Transverse colon (tissue), 4 donors: Measurements from ENCODE around the gene TPM1. TPM values are rescaled to one million over a fixed set of nuclear protein-coding genes. Genes with fewer than 3 reads are reported as not detected.

Source experiments
- DNase-seq: peaks from one replicate; pipeline ENCODE4 v3.0.0-alpha.2; 2019
- H3K27ac ChIP-seq, 4 donors: fragments of 200-600 bp; sonication (generic); 2 replicates each; pipeline ENCODE4 v1.5.1; 2016 to 2018; ENCODE audit warnings: inconsistent platforms in 4 of 4
- H3K27me3 ChIP-seq: fragments of 200-600 bp; sonication (generic); 2 replicates; pipeline ENCODE4 v1.5.1; 2017; ENCODE audit warnings: inconsistent platforms
- H3K36me3 ChIP-seq, 4 donors: fragments of 200-600 bp; sonication (generic); 2 replicates each; pipeline ENCODE4 v1.5.1; 2017 to 2019; ENCODE audit warnings: inconsistent platforms in 4 of 4
- H3K4me1 ChIP-seq, 4 donors: fragments of 200-600 bp; sonication (generic); 2 replicates each; pipeline ENCODE4 v1.5.1; 2017 to 2020; ENCODE audit warnings: inconsistent platforms in 4 of 4
- H3K4me3 ChIP-seq, 4 donors: fragments of 200-600 bp; sonication (generic); 1 replicate in 1 of 4; 2 replicates in 3 of 4; pipeline versions ENCODE4 v1.5.1 to v1.6.1; 2017 to 2019; ENCODE audit warnings: inconsistent platforms in 4 of 4
- H3K9me3 ChIP-seq, 2 donors: fragments of 200-600 bp; sonication (generic); 2 replicates each; pipeline ENCODE4 v1.5.1; 2017 to 2019; ENCODE audit warnings: inconsistent platforms in 2 of 2
- EP300 ChIP-seq: sonication (generic); formaldehyde crosslinking; IDR thresholded peaks from one replicate; pipeline ENCODE4 v1.6.1; 2017; ENCODE audit warnings: antibody characterized with exemption, low read depth
- POLR2A ChIP-seq: fragments of 450-650 bp; IDR thresholded peaks from one replicate; pipeline ENCODE4 v1.6.1; 2016; ENCODE audit warnings: antibody characterized with exemption, mild to moderate bottlenecking, moderate library complexity
- POLR2AphosphoS5 ChIP-seq, 3 donors: sonication (generic); formaldehyde crosslinking; IDR thresholded peaks; one replicate each; pipeline ENCODE4 v1.6.1; 2016; ENCODE audit warnings: antibody characterized with exemption in 3 of 3
- WGBS, 2 donors: methylation state at CpG; one replicate each; pipeline ENCODE4 v1.1.5; 2018; ENCODE audit warnings: low coverage in 1 of 2; 5-methylcytosine and 5-hydroxymethylcytosine counted together
- in situ Hi-C, 4 donors: fragments of 200-750 bp; cut with MboI; loops; one replicate each; pipeline versions ENCODE4 v1.15.0 to v1.15.1; 2017; ENCODE audit warnings: low sequenced_read_pairs in 3 of 4, low pct_ligation_motif_present in 1 of 4, low pct_unique_long_range_greater_than_20kb in 1 of 4
- intact Hi-C: fragments of 100-400 bp; cut with DNase I; formaldehyde crosslinking; loops from one replicate; pipeline ENCODE4 v1.15.1; 2023; ENCODE audit warnings: low total_unique reads
- total RNA-seq, 4 donors: library from RNA; depleted of rRNA; stranded (reverse); fragments of >200 nt; gene quantifications; one replicate each; pipeline ENCODE4 v1.1.0, GENCODE V29; 2016
- TF ChIP-seq, protein P1 (sequence below), 5 experiments: fragments of 200-600 bp in 3 of 5; fragments of 450-650 bp in 2 of 5; sonication (generic) in 3 of 5; IDR thresholded peaks; 1 replicate in 2 of 5; 2 replicates in 3 of 5; pipeline ENCODE4 v1.5.1; 2016 to 2017; ENCODE audit warnings: antibody characterized with exemption in 5 of 5, inconsistent platforms in 3 of 5, mild to moderate bottlenecking in 2 of 5, moderate library complexity in 1 of 5

The TPM1 gene
- total RNA-seq, 4 donors from 2014 or later = 775 to 2,480 (median 1,140) TPM

DNA sequence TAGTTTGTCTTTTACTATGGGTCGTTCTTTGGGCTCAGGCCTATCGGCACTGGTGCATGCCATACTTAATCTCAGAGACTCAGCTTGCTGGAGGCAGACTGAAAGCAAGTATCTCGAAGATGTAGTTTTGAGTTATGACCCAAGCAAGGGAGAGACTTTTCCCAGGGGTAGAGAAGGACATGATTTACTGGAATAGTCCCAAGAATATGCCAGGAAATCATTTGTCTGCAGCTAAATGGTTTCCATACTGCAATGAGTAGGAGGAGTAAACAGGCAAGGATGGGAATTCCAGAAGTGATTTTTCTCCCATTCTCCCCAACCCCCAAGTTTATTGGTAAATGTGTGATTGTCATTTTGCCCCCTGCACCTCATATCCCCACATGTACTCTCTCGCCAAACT is 43.7 kb downstream of the TPM1 start:
- no peak overlapping the region for H3K27ac ChIP-seq
- TF ChIP-seq, protein P1, sequence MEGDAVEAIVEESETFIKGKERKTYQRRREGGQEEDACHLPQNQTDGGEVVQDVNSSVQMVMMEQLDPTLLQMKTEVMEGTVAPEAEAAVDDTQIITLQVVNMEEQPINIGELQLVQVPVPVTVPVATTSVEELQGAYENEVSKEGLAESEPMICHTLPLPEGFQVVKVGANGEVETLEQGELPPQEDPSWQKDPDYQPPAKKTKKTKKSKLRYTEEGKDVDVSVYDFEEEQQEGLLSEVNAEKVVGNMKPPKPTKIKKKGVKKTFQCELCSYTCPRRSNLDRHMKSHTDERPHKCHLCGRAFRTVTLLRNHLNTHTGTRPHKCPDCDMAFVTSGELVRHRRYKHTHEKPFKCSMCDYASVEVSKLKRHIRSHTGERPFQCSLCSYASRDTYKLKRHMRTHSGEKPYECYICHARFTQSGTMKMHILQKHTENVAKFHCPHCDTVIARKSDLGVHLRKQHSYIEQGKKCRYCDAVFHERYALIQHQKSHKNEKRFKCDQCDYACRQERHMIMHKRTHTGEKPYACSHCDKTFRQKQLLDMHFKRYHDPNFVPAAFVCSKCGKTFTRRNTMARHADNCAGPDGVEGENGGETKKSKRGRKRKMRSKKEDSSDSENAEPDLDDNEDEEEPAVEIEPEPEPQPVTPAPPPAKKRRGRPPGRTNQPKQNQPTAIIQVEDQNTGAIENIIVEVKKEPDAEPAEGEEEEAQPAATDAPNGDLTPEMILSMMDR (IDR thresholded peaks at IDR 0.05) = no peak
- TF ChIP-seq EP300 (no peak), POLR2A (no peak), POLR2AphosphoS5 (IDR thresholded peaks at IDR 0.05) (no peak)
- no peaks in the 10 kb centered on the region for H3K9me3 ChIP-seq
- H3K4me3 ChIP-seq = no peak overlapping the region
- no peaks in the 10 kb centered on the region for H3K27me3 ChIP-seq
- intact Hi-C loops = no loop called here
- peaks cover 12 to 19% (median 15%) of the 10 kb centered on the region in 4 donors for H3K4me1 ChIP-seq
- in situ Hi-C loops = loop anchor here in 3 of 4 donors (10.0 kb wide), 2 partner anchors 241 to 301 kb away; no protein-coding TSS in a partner anchor
- no peaks in the 10 kb centered on the region for H3K36me3 ChIP-seq
- DNase-seq = no peak
- WGBS, 2 donors = 80 to 84% methylated on average over 3 to 4 of the region's 4 CpGs

DNA sequence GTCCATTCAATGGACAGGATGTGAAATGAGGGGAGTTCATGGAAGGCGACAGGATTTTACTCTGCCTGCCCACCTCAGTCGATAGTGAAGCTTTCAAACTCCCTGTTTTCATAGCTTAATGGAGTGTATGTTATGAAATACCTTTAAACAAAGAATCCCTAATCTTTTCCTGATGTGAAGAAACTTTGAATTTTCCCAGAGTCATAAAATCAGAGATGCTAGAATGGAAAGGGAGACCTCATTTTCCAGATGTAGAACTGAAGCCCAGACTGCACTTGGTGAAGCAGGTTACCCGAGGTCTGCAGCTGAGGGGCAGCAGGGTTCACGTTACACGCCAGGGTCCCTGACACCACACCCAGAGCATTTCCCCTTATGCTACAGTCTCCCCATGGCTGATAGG is 44.4 kb downstream of the TPM1 start:
- intact Hi-C loops = no loop called here
- Histone ChIP-seq H3K36me3 (no peaks in the 10 kb centered on the region), H3K4me1 (peaks cover 12 to 19% (median 15%) of the 10 kb centered on the region in 4 donors), H3K27ac (no peak overlapping the region), H3K4me3 (no peak overlapping the region), H3K9me3 (no peaks in the 10 kb centered on the region), H3K27me3 (no peaks in the 10 kb centered on the region)
- no peak for DNase-seq
- in situ Hi-C loops = loop anchor here in 3 of 4 donors (10.0 kb wide), 2 partner anchors 242 to 302 kb away; no protein-coding TSS in a partner anchor
- TF ChIP-seq, protein P1 (IDR thresholded peaks at IDR 0.05) = no peak
- no peak for TF ChIP-seq POLR2AphosphoS5 (IDR thresholded peaks at IDR 0.05)
- TF ChIP-seq EP300 = no peak
- WGBS, 2 donors = 71 to 82% methylated on average over 1 to 5 of the region's 5 CpGs

DNA sequence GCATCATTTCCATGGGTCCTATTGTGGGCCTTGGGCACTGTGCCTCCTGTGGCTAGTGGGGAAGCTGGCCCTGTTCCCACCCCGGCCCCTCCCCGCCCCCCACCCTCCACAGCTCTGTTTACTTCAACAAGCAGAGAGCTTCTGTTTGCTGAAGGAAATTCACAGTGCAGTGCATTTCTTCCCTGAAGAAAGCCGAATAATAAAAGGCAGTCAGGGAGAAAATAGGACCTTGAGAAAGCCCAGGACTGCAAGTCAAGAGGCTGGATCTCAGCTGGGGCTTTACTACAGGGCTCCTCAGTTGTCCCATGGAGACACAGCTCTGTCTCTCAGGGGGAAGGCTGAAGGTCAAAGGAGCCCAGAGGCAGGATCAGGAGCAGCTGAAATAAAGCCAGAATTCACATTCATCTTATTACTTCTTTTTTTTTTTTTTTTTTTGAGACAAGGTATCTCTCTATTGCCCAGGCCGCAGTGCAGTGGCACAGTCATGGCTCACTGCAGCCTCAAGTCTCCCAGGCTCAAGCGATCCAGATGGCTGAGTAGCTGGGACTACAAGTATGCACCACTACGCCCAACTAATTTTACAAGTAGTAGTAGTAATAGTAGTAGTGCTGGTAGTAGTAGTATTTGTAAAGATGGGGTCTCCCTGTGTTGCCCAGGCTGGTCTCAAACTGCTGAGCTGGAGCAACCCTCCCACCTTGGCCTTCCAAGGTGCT is 46.1 kb downstream of the TPM1 start:
- DNase-seq = no peak
- in situ Hi-C loops (loop anchor here in 3 of 4 donors (10.0 kb wide), 2 partner anchors 244 to 304 kb away; no protein-coding TSS in a partner anchor), intact Hi-C loops (no loop called here)
- no peaks in the 10 kb centered on the region for H3K9me3 ChIP-seq
- 6 to 49% methylated on average over 3 to 6 of the region's 6 CpGs for WGBS, 2 donors
- no peaks in the 10 kb centered on the region for H3K27me3 ChIP-seq
- H3K4me1 ChIP-seq = peaks cover 11 to 20% (median 13%) of the 10 kb centered on the region in 4 donors
- H3K4me3 ChIP-seq = no peak overlapping the region
- TF ChIP-seq POLR2AphosphoS5 (IDR thresholded peaks at IDR 0.05) (no peak), EP300 (no peak), POLR2A (no peak)
- TF ChIP-seq, protein P1 (IDR thresholded peaks at IDR 0.05) = no peak
- H3K27ac ChIP-seq = peak overlapping the region; percentile 70 to 81 (median 71)
- no peaks in the 10 kb centered on the region for H3K36me3 ChIP-seq

DNA sequence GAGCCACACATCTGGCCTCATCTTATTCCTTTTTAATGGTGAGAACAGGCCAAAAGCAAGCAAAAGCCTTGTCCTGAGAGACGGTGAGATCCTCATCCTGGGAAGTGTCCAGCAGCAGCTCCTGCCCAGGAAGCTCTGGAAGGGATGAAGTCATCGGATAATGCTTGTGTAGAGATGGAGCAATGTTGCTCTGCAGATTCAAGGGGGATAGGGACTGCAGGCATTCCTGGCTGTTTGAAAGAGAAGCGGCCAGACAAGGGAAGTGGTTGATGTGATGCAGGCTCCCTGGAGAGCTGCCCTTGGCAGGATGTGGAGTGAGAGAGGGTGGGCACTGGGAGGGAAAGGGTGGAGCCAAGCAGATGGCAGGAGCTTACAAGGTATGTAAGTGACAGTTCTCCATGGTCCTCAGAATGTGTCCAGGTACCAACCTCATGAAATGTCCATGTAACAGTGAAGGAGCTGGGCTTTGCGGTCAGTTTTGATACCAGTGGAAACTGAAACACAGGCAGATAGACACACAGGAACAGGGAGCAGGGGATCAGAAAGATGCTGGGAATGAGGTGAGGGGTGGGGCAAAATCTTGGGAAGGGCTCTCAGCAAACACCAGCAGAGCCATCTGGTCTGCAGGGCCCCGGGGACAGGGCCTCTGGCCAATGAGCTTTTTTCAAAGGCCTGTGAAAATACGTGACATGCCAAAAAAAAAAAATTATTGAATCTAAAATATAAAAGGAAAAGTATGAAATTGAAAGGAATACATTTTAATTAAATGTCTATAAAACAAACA is 46.9 kb downstream of the TPM1 start:
- Histone ChIP-seq H3K9me3 (no peaks in the 10 kb centered on the region), H3K27ac (peak overlapping the region; percentile 70 to 81 (median 71)), H3K36me3 (no peaks in the 10 kb centered on the region), H3K27me3 (no peaks in the 10 kb centered on the region), H3K4me1 (peaks cover 11 to 28% (median 13%) of the 10 kb centered on the region in 4 donors), H3K4me3 (no peak overlapping the region)
- intact Hi-C loops (loop anchor here (5.0 kb wide), 2 partner anchors 42 to 242 kb away; no protein-coding TSS in a partner anchor), in situ Hi-C loops (loop anchor here in 3 of 4 donors (10.0 kb wide), 2 partner anchors 245 to 305 kb away; no protein-coding TSS in a partner anchor)
- peak; percentile 38 for DNase-seq
- 40 to 66% methylated on average over 1 to 6 of the region's 6 CpGs for WGBS, 2 donors
- TF ChIP-seq POLR2AphosphoS5 (IDR thresholded peaks at IDR 0.05) = peak in 2 of 3 donors; percentile 63 to 67
- no peak for TF ChIP-seq EP300
